Measurements from ENCODE around the gene TNS2.
"Not testable (repeated sequence)": the region's sequence is repeated elsewhere in the genome, so short reads cannot be mapped to it uniquely, and the experiment has no call there.

DNA sequence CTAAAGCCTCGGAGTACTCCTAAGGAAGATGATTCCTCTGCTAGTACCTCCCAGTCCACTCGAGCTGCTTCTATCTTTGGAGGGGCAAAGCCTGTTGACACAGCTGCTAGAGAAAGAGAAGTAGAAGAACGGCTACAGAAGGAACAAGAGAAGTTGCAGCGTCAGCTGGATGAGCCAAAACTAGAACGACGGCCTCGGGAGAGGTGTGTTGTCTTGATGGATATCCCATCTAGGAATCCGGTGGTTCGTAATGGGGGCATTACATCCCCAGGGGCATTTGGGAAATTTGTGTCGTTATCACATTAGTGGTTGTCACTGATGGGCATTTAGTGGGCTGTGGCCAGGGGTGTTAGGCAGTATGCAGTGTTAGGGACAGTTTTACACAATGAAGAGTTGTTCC lies 16.0 kb upstream of the TNS2 start:
- TF ChIP-seq, protein P1, sequence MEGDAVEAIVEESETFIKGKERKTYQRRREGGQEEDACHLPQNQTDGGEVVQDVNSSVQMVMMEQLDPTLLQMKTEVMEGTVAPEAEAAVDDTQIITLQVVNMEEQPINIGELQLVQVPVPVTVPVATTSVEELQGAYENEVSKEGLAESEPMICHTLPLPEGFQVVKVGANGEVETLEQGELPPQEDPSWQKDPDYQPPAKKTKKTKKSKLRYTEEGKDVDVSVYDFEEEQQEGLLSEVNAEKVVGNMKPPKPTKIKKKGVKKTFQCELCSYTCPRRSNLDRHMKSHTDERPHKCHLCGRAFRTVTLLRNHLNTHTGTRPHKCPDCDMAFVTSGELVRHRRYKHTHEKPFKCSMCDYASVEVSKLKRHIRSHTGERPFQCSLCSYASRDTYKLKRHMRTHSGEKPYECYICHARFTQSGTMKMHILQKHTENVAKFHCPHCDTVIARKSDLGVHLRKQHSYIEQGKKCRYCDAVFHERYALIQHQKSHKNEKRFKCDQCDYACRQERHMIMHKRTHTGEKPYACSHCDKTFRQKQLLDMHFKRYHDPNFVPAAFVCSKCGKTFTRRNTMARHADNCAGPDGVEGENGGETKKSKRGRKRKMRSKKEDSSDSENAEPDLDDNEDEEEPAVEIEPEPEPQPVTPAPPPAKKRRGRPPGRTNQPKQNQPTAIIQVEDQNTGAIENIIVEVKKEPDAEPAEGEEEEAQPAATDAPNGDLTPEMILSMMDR (IDR thresholded peaks at IDR 0.05) = not testable (repeated sequence)
- TF ChIP-seq POLR2A (IDR thresholded peaks at IDR 0.05) = not testable (repeated sequence)

Measured in heart left ventricle (tissue), 13 donors.